NCI-H345 (cell line): ENCODE results near the gene CDK3.

Experiments
- DNase-seq: peaks from one replicate; lab custom pipeline; 2025; lab: John Stamatoyannopoulos, UW

Gene CDK3

GRCh38 chr17:76014100-76014924 lies 13.7 kb downstream of the CDK3 start:
- DNase-seq: peak; percentile 89

GRCh38 chr17:76014925-76015261 lies 14.2 kb downstream of the CDK3 start:
- DNase-seq: no peak

GRCh38 chr17:76017481-76018339 lies 17.1 kb downstream of the CDK3 start:
- no peak for DNase-seq

GRCh38 chr17:76018340-76018680 lies 17.7 kb downstream of the CDK3 start:
- no peak for DNase-seq

- DNase-seq: no peak
Measured at GRCh38 chr17:76018801-76019200, 18.1 kb downstream of the CDK3 start.

DNA sequence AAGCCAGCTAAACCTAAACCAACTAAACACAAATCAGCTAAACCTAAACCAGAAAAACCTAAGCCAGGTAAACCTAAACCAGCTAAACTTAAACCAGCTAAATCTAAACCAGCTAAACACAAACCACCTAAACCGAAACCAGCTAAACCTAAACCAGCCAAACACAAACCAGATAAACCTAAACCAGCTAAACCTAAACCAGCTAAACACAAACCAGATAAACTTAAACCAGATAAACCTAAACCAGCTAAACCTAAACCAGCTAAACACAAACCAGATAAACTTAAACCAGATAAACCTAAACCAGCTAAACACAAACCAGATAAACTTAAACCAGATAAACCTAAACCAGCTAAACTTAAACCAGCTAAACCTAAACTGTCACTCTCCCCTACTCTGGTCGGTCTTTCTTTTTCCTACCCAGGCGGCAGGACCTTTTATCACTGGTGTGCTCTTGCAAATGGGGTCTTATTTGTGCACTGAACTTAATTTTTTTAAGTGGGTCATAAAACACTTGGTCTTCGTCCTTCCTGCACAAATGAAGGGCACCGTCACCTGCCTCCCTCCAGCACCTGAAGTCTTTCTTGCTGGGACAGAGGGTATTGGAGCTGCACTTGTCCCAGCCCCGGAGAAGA lies 19.3 kb downstream of the CDK3 start:
- no peak for DNase-seq

GRCh38 chr17:76022285-76022684 lies 21.6 kb downstream of the CDK3 start:
- no peak for DNase-seq

DNA sequence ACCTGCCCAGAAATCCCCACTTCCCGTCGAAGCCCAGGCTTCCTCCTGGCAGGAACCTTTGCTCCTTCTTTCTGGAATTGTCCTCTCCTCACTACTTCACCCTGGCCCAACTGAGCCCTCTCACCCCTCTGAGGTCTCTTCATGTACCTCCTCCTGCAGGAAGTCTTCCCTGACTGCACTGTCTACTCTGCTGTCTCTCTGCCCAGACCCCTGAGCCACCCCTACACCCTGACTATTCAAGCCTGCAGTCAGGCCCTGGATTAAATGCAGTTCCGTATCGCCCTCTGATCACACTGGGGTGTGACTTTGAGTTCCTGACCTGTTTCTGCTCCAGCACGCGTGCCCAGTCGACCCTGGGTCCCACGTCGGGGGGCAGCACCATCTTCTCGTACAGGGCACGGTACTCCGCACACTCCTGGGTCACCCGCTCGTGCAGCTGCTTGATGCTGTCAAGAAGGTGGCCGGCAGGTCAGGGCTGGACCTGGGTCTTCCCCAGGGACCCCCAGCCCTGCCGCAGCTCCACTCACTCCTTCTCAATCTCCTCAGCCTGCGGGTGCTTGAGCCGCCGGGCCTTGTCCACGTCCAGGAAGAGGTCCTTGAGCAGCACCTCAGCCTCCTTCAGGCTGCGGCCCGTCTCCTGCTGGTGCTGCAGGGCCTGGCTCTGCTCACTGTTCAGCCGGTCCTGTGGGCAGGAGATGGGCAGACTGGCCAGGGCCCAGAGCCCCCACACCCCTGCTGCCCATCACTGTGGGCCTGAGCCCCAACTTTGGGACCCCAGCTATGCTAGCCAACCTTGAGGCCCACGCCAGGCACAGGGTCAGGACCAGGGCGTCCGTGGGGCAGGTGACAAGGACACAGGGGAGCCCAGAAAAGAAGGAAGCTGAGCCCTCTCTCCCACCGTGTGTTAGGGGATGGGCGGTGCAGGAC lies 22.6 kb downstream of the CDK3 start:
- no peak for DNase-seq

DNA sequence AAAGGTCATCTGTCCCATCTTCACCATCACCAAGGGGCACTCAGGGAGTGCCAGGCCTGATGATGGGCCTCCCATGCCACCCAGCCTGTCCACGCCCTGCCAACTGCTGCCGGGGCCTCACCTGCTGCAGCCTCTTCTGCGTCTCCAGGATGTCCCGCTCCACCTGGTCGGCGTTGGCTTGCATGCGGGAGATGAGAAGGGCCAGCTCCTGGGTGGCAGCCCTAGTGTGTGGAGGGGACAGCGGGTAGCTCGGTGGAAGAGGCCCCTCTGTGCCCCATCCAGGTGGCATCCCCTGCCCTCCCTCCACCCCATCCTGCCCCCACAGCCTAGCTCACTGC lies 23.2 kb downstream of the CDK3 start:
- no peak for DNase-seq

GRCh38 chr17:76024353-76024752 lies 23.7 kb downstream of the CDK3 start:
- no peak for DNase-seq

DNA sequence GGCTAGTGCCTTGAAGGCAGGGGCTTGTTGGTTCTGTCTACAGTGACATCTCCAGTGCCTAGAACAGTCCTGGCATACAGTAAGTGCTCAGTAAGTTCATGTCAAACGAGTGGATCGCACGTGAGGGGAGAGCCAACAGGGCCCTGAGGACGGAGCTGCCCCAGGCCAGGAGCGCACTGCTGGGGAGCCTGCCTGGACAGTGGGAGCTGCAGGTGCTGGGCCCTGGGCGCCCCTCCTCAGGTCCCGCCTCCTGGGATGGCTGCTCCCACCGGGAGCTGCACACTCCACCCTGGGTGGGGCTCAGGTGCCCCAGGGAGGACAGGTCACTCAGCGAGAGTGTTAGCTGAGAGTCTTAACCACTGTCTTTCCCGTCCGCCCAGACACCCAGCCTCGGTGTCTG lies 24.6 kb downstream of the CDK3 start:
- DNase-seq: no peak

GRCh38 chr17:76026714-76027158 lies 26.1 kb downstream of the CDK3 start:
- DNase-seq: no peak

GRCh38 chr17:76027159-76027839 lies 26.6 kb downstream of the CDK3 start, which contains the start of gene EVPL:
EVPL (minus strand) TSS chr17:76027306; CDS start chr17:76027198, 108 bp downstream.
- DNase-seq: no peak

GRCh38 chr17:76032073-76032779 lies 31.6 kb downstream of the CDK3 start:
- DNase-seq: peak; percentile 80

DNA sequence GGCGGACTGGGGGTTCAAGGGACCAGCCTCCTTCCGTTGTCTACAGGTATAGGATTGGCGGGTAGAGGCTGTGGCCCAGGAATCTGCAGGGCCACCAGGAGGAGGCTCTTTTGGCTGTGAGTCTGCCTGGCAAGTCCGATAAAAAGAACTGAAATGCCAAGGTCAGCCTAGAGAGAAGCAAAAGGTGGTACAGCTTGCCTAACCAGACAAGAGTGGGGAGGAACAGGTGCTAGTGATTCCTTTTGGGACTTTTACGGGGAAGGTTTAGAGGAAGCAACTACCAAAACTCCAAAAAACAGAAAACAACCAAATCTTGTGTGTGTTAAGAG lies 32.1 kb downstream of the CDK3 start:
- no peak for DNase-seq

DNA sequence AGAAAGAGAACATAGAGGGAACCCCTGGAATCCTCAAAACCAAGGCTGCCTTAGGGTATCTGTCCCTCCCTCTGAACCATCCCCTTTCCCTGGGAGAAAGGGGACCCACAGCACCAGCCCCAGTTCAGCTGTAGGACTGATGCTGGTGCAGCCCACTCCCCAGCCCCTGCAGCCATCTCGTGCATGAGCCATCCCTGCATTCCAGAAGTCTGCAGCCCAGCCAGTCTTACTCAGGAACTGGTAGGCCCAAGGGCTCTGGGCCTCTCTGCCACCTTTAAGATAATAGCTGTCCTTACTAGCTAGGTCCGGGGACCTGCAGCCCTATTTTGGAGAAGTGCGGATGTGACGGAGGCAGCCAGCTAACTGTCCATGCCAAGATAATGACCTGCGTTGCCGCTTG lies 32.5 kb downstream of the CDK3 start:
- DNase-seq: no peak

DNA sequence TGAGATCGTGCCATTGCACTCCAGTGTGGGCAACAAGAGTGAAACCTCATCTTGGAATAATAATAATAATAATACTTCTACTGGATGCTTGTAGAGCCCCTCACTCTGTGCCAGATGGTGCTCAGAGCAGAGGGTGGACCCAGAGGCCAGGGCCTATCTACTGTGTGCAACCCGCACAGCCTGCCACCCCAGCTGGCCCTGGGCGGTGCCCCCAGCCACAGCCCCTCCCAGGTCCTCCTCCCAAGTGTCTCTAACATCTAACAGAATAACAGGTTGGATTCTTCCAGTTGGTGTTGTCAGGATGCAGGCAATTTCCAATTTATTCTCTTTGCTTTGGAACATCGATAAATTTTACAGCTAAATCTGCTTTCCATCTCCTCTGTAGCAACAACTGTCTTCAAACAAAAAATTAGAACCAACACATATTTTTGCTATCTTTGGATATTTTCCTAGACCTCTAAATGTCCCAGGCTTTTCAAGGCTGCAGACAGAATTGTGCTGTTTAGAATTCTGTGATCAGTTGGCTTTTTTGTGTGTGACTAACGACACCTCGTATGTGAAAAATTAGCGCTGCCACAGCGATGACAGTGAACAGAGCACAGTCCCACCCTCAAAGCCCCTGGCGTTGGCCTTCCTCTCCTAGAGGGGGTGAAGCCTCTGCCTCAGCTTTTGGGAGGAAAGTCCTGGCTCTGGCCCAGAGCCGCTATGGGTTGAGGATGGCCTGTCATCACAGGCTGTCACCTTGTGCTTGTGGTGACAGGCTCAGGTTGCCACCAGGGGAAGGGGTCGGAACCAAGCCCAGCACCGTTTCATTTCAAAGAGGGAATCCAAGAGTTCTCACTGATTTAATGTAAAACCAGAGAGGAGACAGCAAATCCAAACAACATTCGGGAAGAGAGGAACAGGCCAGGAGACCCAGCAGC lies 34.0 kb downstream of the CDK3 start:
- no peak for DNase-seq

DNA sequence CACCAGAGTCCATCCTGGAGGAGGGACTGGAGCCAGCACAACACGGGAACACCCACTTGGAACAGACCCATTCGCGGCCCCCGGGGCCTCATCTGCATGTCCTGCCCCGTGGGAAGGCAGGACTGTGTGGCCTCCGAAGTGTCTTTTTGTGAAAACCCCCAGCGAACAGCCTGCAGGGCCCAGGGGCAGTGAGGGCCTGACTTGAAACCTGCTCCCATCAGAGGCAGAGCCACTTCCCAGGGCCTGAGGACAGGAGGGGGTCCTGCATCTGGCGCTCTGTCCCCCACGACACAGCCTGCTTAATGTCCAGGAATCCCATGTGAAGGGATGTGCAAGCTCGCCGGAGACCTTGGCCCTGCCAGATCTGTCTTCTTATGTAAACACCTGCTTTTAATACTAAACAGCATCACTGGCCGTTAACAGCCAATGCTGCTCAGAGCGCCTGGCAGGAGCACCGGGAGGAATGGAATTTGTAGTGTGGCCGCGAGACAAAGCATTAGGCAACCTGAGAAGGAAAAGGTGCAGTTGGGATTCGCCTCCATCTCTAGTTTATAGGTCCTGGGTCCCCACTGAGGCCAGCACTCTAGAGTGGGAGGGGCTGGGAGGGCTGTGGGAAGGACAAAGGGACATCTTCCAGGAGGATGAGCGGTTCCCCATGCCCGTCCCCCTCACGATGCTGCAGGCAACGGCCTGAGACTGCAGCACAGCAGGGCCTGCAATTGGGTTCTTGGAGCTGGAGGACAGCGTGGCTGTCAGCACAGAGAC lies 36.0 kb downstream of the CDK3 start:
- no peak for DNase-seq

- no peak for DNase-seq
Measured at GRCh38 chr17:76038050-76038449, 37.4 kb downstream of the CDK3 start.
